CD4-positive, CD25-positive, alpha-beta regulatory T cell (primary cell): ENCODE measurements around the gene CENPM. TPM values are rescaled to one million over a fixed set of nuclear protein-coding genes. Genes with fewer than 3 reads are reported as not detected.
A peak's percentile ranks its signal among the peaks of the same experiment; 100 is the strongest.

Source experiments
- ATAC-seq, 2 donors: fragments of 150-1000 bp; cut with Tn5 transposase; one replicate each; pipeline ENCODE4 v1.10.0; 2021; ENCODE audit warnings: low read depth in 2 of 2, moderate number of reproducible peaks in 2 of 2, moderate library complexity in 1 of 2
- DNase-seq, 3 donors: peaks; one replicate each; pipeline versions ENCODE4 v3.0.0 to v3.0.0-alpha.2; 2012 to 2022; ENCODE audit warnings: mixed read lengths in 1 of 3
- H3K27ac ChIP-seq: one replicate; pipeline ENCODE4 v1.7.0; 2013; ENCODE audit warnings: mild to moderate bottlenecking, low read length; ENCODE audit not compliant: insufficient read depth, poor library complexity, severe bottlenecking
- H3K27me3 ChIP-seq: one replicate; pipeline ENCODE4 v1.7.0; 2013; ENCODE audit warnings: low read length; ENCODE audit not compliant: control insufficient read depth, insufficient read depth
- H3K36me3 ChIP-seq: one replicate; pipeline ENCODE4 v1.7.0; 2013; ENCODE audit warnings: mild to moderate bottlenecking, low read length, moderate library complexity; ENCODE audit not compliant: control insufficient read depth, insufficient read depth
- H3K4me1 ChIP-seq: 2 replicates; pipeline ENCODE4 v1.7.0; 2013; ENCODE audit warnings: mild to moderate bottlenecking, low read length; ENCODE audit not compliant: insufficient read depth, control insufficient read depth, poor library complexity, severe bottlenecking
- H3K4me3 ChIP-seq: one replicate; pipeline ENCODE4 v1.7.0; 2013; ENCODE audit warnings: low read depth, mild to moderate bottlenecking, low read length, moderate library complexity
- H3K9me3 ChIP-seq, 2 experiments: 1 replicate in 1 of 2; 2 replicates in 1 of 2; pipeline ENCODE4 v1.7.0; 2013; ENCODE audit warnings: low read length in 2 of 2, mild to moderate bottlenecking in 1 of 2, moderate library complexity in 1 of 2; ENCODE audit not compliant: control insufficient read depth in 2 of 2
- H3K27ac Mint-ChIP-seq, 3 donors: one replicate each; pipeline ENCODE4 v1.8.0; 2020 to 2022; ENCODE audit warnings: mild to moderate bottlenecking in 3 of 3, mixed read lengths in 3 of 3, moderate library complexity in 2 of 3
- H3K27me3 Mint-ChIP-seq: one replicate; pipeline ENCODE4 v1.8.0; 2022; ENCODE audit warnings: mild to moderate bottlenecking, mixed read lengths
- H3K36me3 Mint-ChIP-seq: one replicate; pipeline ENCODE4 v1.8.0; 2020; ENCODE audit warnings: mixed read lengths
- H3K4me1 Mint-ChIP-seq, 4 donors: one replicate each; pipeline ENCODE4 v1.8.0; 2020 to 2022; ENCODE audit warnings: mixed read lengths in 4 of 4, mild to moderate bottlenecking in 1 of 4
- H3K4me3 Mint-ChIP-seq, 4 donors: one replicate each; pipeline ENCODE4 v1.8.0; 2020 to 2022; ENCODE audit warnings: mild to moderate bottlenecking in 4 of 4, mixed read lengths in 4 of 4, moderate library complexity in 3 of 4
- H3K9me3 Mint-ChIP-seq, 7 donors: one replicate each; pipeline ENCODE4 v1.8.0; 2020 to 2022; ENCODE audit warnings: mixed read lengths in 7 of 7, mild to moderate bottlenecking in 3 of 7, moderate library complexity in 2 of 7
- polyA plus RNA-seq, 4 donors: library from polyadenylated mRNA; unstranded; fragments of 300-500 nt; fragmentation: Illumina TruSeq; gene quantifications; one replicate each; pipeline ENCODE4 v1.2.3, GENCODE V29; 2021
- total RNA-seq: library from RNA; stranded (reverse); gene quantifications from one replicate; pipeline ENCODE4 v1.2.3, GENCODE V29; 2022

The CENPM gene, protein sequence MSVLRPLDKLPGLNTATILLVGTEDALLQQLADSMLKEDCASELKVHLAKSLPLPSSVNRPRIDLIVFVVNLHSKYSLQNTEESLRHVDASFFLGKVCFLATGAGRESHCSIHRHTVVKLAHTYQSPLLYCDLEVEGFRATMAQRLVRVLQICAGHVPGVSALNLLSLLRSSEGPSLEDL
- total RNA-seq, result 33.9 TPM
- polyA plus RNA-seq, result 10 to 100 TPM; 52.9 to 75.7 (median 65.8) TPM

DNA sequence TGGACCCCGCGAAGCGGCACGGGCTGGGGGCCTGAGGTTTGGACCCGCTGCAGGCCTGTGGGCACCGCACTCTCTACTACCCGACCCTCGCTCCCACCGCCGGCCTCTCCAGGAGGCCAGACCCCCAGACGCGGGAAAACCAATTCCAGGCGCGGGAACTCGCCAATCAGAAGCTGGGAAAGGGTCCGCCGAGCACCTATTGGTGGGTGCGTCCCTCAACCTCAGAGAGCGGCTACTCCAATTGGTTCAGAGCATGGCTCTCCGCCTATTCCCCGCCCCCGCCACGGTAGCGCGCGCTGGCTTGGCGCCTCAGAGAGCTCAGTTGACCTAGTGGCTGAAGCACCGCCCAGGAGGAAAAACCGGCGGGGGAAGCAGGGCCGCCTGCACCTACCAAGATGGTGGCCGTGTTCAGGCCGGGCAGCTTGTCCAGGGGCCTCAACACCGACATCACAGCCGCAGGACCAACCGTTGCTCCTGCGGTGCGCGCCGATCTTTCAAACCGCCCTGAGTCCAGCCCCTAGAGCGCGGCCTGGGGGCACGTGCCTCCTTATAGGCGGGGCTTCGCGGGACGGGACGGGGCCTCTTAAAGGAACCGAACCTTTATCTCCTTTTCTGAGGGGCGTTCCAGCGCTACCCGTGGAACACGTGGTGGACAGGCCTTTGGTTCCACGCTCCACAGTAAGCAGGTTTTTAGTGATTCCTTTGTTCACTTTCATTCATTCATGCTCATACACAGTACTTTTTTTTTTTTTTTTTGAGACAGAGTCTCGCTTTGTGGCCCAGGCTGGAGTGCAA is at the start of gene CENPM:
Gene CENPM, minus strand, starts transcription at position 524 of the 795 bp plus-strand sequence. Its CDS starts 76 bp downstream, at position 448.
- Histone ChIP-seq H3K27ac (peak within 1 kb of the TSS; percentile 63), H3K9me3 (no peaks in the 10 kb centered on the region), H3K36me3 (no peaks in the 10 kb centered on the region), H3K4me3 (peak within 1 kb of the TSS; percentile 74), H3K27me3 (no peaks in the 10 kb centered on the region), H3K4me1 (peaks cover 21% of the 10 kb centered on the region)
- peak within 1 kb of the TSS; percentile 60 to 91 (median 86) for H3K27ac Mint-ChIP-seq
- no peaks in the 10 kb centered on the region for H3K27me3 Mint-ChIP-seq
- H3K9me3 Mint-ChIP-seq, result no peaks in the 10 kb centered on the region
- no peaks in the 10 kb centered on the region for H3K36me3 Mint-ChIP-seq
- DNase-seq, result peak; percentile 84 to 95 (median 88)
- peak within 1 kb of the TSS; percentile 95 to 98 (median 96) for H3K4me3 Mint-ChIP-seq
- ATAC-seq, result peak; percentile 93 to 95
- H3K4me1 Mint-ChIP-seq, result peaks cover 0 to 31% (median 19%) of the 10 kb centered on the region in 4 donors

DNA sequence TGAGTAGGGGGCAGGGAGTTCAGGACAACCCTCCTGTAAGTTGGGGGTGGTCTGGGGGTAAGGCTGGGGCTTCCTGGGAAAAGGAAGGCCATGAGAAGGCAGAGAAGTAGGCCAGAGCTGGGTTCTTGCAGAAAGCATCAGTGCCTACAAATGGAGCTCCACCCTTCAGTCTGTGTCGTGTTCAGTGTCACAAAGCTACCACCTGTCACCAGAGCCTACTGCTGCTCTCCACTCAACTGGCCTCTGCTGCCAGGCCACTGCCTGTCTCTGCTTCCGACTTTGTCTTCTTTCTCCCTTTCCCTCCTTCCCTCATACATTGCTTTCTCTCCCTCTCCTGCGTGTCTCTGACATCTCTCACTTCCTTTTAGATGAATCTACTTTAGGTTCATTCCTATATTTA is 48.3 kb upstream of the CENPM start:
- Histone ChIP-seq H3K27ac (no peak overlapping the region), H3K4me3 (no peak overlapping the region), H3K36me3 (no peaks in the 10 kb centered on the region), H3K9me3 (no peaks in the 10 kb centered on the region), H3K4me1 (peaks cover 16% of the 10 kb centered on the region), H3K27me3 (no peaks in the 10 kb centered on the region)
- Mint-ChIP-seq H3K36me3 (peaks cover 3% of the 10 kb centered on the region), H3K9me3 (peaks cover 0 to 2% (median 0%) of the 10 kb centered on the region in 7 donors), H3K4me1 (peaks cover 0 to 24% (median 17%) of the 10 kb centered on the region in 4 donors), H3K4me3 (no peak overlapping the region), H3K27me3 (peaks cover 2% of the 10 kb centered on the region), H3K27ac (peak overlapping the region in 2 of 3 donors; percentile 57 to 67)
- ATAC-seq (no peak), DNase-seq (no peak)

DNA sequence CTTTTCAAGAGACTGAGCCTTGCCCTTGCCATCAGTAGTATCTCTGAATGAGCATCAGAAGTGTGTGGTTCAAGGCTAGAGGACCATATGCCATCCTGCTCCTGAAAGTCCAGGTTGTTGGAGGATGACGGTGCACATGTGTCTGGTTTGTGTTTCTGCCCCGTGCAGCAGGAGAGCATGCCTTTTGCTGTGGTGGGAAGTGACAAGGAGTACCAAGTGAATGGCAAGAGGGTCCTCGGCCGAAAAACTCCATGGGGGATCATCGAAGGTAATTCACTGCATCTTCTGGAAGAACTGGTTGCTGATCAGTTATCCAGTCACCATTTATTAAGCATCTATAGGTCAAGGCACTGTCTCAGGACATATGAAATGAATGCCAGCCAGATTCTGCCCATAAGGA is 45.5 kb upstream of the CENPM start:
- Histone ChIP-seq H3K4me1 (no peaks in the 10 kb centered on the region), H3K27ac (no peak overlapping the region), H3K36me3 (no peaks in the 10 kb centered on the region), H3K4me3 (no peak overlapping the region), H3K9me3 (no peaks in the 10 kb centered on the region), H3K27me3 (no peaks in the 10 kb centered on the region)
- Mint-ChIP-seq H3K4me3 (no peak overlapping the region), H3K27ac (no peak overlapping the region), H3K4me1 (peaks cover 0 to 2% (median under 1%) of the 10 kb centered on the region in 4 donors), H3K9me3 (no peaks in the 10 kb centered on the region), H3K27me3 (no peaks in the 10 kb centered on the region), H3K36me3 (peaks cover 3% of the 10 kb centered on the region)
- DNase-seq (no peak), ATAC-seq (no peak)

DNA sequence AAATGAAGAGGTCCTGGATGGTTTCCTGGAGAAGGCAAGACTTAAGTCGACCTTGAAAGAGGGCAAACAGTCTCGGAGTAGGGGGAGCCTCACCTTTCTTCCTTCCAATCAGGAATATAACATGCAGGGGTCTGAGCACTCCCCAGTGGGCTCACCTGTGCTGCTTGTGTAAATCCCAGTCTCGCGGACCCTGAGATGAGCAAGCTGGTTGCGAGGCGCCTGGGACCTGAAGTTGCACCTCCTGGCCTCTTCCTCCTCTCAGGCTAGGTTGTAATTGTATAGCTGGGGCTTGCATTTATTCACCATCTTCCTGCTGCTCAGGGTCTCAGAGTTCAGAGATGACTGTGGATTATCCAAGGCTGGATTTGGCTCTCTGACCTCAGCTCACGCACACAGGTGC is 44.2 kb upstream of the CENPM start:
- no peaks in the 10 kb centered on the region for H3K27me3 Mint-ChIP-seq
- Histone ChIP-seq H3K27ac (no peak overlapping the region), H3K36me3 (no peaks in the 10 kb centered on the region), H3K4me3 (no peak overlapping the region), H3K4me1 (no peaks in the 10 kb centered on the region), H3K9me3 (no peaks in the 10 kb centered on the region), H3K27me3 (no peaks in the 10 kb centered on the region)
- no peak overlapping the region for H3K27ac Mint-ChIP-seq
- no peaks in the 10 kb centered on the region for H3K9me3 Mint-ChIP-seq
- no peaks in the 10 kb centered on the region for H3K4me1 Mint-ChIP-seq
- H3K4me3 Mint-ChIP-seq, result no peak overlapping the region
- no peak for ATAC-seq
- no peak for DNase-seq
- H3K36me3 Mint-ChIP-seq, result peaks cover 3% of the 10 kb centered on the region

DNA sequence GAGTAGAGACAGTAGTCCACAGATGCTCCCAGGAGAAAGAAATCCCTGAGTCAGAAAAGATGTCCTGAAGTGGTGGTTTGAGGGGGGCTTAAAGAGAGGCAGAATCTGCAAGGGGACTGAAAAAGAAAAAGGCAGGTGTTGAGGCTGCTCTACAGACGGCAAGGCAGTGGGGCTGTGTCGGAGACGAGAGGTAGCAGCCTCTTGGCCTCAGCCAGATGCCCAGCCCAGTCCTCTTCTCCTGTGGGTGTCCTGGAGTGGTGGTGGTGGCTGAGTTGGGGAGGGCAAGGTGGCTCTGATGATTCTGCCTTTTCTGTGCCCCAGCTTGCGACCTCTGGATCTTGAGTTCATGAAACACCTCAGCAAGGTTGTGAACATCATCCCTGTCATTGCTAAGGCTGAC is 42.3 kb upstream of the CENPM start:
- ATAC-seq, result no peak
- Mint-ChIP-seq H3K27me3 (no peaks in the 10 kb centered on the region), H3K4me3 (no peak overlapping the region), H3K4me1 (no peaks in the 10 kb centered on the region), H3K9me3 (no peaks in the 10 kb centered on the region), H3K36me3 (no peaks in the 10 kb centered on the region), H3K27ac (no peak overlapping the region)
- H3K4me3 ChIP-seq, result no peak overlapping the region
- H3K27me3 ChIP-seq, result no peaks in the 10 kb centered on the region
- no peaks in the 10 kb centered on the region for H3K4me1 ChIP-seq
- no peak for DNase-seq
- no peaks in the 10 kb centered on the region for H3K9me3 ChIP-seq
- no peak overlapping the region for H3K27ac ChIP-seq
- no peaks in the 10 kb centered on the region for H3K36me3 ChIP-seq

DNA sequence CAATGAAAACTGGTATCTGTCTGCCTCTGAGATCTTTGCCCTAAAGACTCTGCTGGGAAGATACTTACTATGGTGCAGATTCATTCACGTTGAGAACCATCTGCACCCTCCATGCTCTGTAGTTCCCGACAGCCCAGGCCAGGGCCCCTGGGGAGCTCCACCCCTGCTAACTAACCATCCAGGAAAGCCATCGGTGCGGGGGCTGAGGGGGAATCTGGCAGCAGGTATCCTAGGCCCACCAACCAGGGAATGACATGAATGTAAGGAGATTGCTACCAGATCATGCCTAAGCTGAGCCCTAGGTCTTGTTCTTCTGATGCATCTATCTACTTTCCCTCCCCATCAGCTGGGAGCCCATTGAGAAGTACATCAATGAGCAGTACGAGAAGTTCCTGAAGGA is 40.3 kb upstream of the CENPM start:
- ATAC-seq (no peak), DNase-seq (no peak)
- no peak overlapping the region for H3K27ac ChIP-seq
- H3K36me3 ChIP-seq, result no peaks in the 10 kb centered on the region
- Mint-ChIP-seq H3K9me3 (no peaks in the 10 kb centered on the region), H3K27ac (no peak overlapping the region), H3K36me3 (no peaks in the 10 kb centered on the region), H3K4me3 (no peak overlapping the region), H3K4me1 (no peaks in the 10 kb centered on the region), H3K27me3 (no peaks in the 10 kb centered on the region)
- H3K4me3 ChIP-seq, result no peak overlapping the region
- no peaks in the 10 kb centered on the region for H3K9me3 ChIP-seq
- H3K4me1 ChIP-seq, result no peaks in the 10 kb centered on the region
- no peaks in the 10 kb centered on the region for H3K27me3 ChIP-seq

DNA sequence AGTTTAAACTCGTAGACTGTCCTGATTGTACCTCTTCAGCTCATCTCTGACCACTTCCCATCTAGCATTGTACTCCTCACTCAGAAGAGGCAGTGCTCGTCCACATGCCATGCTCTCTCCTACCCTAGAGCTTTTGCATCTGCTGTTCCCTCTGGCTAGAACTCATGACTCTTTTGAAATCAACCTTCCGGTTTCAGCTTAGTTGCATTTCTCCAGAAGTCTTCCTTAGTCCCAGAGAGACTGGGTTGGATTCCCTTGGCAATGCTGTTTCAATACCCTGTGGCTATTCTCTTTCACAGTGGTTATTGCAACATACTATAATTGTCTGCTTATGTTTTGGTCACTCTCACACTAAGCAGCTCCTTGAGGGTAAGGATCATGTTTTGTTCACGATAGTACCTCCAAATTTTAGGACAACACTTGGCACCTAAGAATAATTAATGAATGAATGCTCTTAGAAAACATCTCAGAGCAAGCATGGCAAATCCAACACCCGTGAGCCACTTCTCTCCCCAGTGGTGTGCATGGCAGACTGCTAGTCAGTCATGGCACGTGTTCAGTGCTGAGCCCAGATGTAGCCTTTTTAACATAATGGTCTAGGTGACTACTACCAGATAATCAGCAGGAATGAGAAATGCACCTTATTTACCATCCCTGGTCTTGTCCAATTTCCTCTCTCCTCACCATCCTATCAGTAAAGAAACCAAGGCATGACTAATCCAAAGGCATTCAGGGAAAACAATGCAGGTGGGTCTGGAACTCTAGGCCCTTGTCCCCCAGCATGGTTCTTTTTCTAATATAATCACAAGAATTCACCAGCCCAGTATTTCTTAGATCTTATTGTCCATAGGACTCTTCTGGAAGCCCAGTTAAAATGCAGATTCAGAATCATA is 36.8 kb upstream of the CENPM start:
- DNase-seq (no peak), ATAC-seq (no peak)
- Histone ChIP-seq H3K4me3 (no peak overlapping the region), H3K9me3 (no peaks in the 10 kb centered on the region), H3K27me3 (no peaks in the 10 kb centered on the region), H3K4me1 (no peaks in the 10 kb centered on the region), H3K27ac (no peak overlapping the region), H3K36me3 (no peaks in the 10 kb centered on the region)
- Mint-ChIP-seq H3K27ac (no peak overlapping the region), H3K36me3 (no peaks in the 10 kb centered on the region), H3K9me3 (peaks cover 0 to 1% (median 0%) of the 10 kb centered on the region in 7 donors), H3K4me3 (peak overlapping the region in 1 of 4 donors; percentile 34), H3K4me1 (no peaks in the 10 kb centered on the region), H3K27me3 (peaks cover 9% of the 10 kb centered on the region)
